Kasumi-1 (cell line): ENCODE measurements around the gene MTX1.
"Not testable (repeated sequence)": the region's sequence is repeated elsewhere in the genome, so short reads cannot be mapped to it uniquely, and the experiment has no call there.

ENCODE experiments used
- DNase-seq, 2 experiments: peaks; one replicate each; lab custom pipeline; 2025; lab: John Stamatoyannopoulos, UW

The MTX1 gene

GRCh38 chr1:155207806-155208540, 522 bp upstream of the MTX1 start, which contains the start of gene THBS3:
TSS of gene THBS3 (minus strand) at chr1:155207897. CDS start at chr1:155207876, 21 bp downstream.
- DNase-seq: no peak

GRCh38 chr1:155209312-155209721, 822 bp downstream of the MTX1 start:
- DNase-seq: no peak

GRCh38 chr1:155210314-155211104, 2.0 kb downstream of the MTX1 start:
- no peak for DNase-seq

- not testable (repeated sequence) for DNase-seq
These were observed 3.0 kb downstream of the MTX1 start for GRCh38 chr1:155211381-155212050.

- DNase-seq: not testable (repeated sequence)
These were observed 3.6 kb downstream of the MTX1 start for GRCh38 chr1:155212051-155212440.

GRCh38 chr1:155214702-155215101, 6.2 kb downstream of the MTX1 start:
- DNase-seq: not testable (repeated sequence)

- DNase-seq: peak; percentile 34 to 37
These were observed 10.5 kb downstream of the MTX1 start for GRCh38 chr1:155218854-155219591.

GRCh38 chr1:155219592-155220031, 11.1 kb downstream of the MTX1 start:
- peak in 1 of 2 experiments; percentile 24 for DNase-seq

GRCh38 chr1:155220211-155220965, 11.9 kb downstream of the MTX1 start:
- not testable (repeated sequence) for DNase-seq

GRCh38 chr1:155223047-155223446, 14.6 kb downstream of the MTX1 start:
- DNase-seq: peak; percentile 27 to 42

- DNase-seq: not testable (repeated sequence)
These were observed 16.9 kb downstream of the MTX1 start for GRCh38 chr1:155225404-155225759.

- peak; percentile 98 to 99 for DNase-seq
These were observed 17.9 kb downstream of the MTX1 start for GRCh38 chr1:155226188-155226909.

- peak in 1 of 2 experiments; percentile 54 for DNase-seq
These were observed 18.4 kb downstream of the MTX1 start for GRCh38 chr1:155226910-155227260.

- DNase-seq: peak; percentile 99
These were observed 19.0 kb downstream of the MTX1 start for GRCh38 chr1:155227261-155228095.

GRCh38 chr1:155228096-155228427, 19.6 kb downstream of the MTX1 start:
- DNase-seq: no peak

GRCh38 chr1:155231302-155231701, 22.8 kb downstream of the MTX1 start:
- DNase-seq: not testable (repeated sequence)

GRCh38 chr1:155232001-155232978, 23.8 kb downstream of the MTX1 start:
- not testable (repeated sequence) for DNase-seq

GRCh38 chr1:155233502-155233901, 25.0 kb downstream of the MTX1 start:
- not testable (repeated sequence) for DNase-seq
